ENCODE measurements around the gene PPP1R15B. TPM values are rescaled to one million over a fixed set of nuclear protein-coding genes. Genes with fewer than 3 reads are reported as not detected.

PPP1R15B gene
- total RNA-seq, 2 donors from 2014 or later, result 50.8 to 79.6 TPM

DNA sequence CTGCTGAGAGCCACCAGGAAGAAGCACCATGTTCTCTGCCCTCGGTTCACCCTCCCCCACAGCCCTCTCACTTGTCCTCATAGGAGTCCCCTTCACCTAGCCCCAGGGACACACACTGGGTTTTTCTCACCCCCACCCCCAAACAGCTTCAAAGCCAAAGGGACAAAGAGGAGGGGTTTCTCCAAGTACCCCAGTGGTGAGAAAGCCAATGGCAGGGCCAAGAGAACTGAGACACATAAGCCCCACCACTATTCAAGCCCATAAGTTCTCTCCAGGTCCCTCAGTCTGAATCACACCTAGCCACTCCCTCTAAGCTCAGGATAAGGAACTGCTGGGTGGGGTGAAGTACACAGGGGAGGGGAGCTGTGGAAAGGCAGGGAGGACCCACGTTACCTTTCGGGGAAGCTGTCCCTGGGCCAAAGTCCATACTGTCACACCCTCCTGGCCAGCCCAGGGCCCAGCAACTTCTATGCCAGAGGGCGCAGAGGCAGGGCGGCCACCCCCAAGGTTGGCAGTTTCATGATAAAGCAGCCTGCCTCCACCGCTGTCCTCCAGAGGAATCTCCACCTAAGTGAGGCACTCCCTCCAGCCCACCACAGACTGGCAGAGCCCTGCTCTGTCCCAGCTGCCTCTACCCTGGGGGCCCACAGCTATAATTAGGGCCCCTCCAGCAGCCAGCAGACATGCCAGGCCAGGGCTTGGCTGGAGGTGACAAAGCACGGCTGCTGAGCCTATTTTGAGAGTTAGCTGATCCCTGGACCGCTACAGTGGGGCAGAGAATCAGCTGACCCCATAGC is 39.0 kb upstream of the PPP1R15B start:
- DNase-seq, result peak; percentile 94
- Histone ChIP-seq H3K36me3 (no peaks in the 10 kb centered on the region), H3K9me3 (no peaks in the 10 kb centered on the region), H3K4me1 (peaks cover 24% of the 10 kb centered on the region), H3K27ac (peak overlapping the region; percentile 97), H3K4me3 (no peak overlapping the region), H3K9ac (ENCODE audit: low read depth in 2 of 2, low read length in 2 of 2) (peak overlapping the region; percentile 68 to 88), H3K27me3 (no peaks in the 10 kb centered on the region)
- intact Hi-C loops (cut with DNase I), result no loop called here
- TF ChIP-seq, protein P1, sequence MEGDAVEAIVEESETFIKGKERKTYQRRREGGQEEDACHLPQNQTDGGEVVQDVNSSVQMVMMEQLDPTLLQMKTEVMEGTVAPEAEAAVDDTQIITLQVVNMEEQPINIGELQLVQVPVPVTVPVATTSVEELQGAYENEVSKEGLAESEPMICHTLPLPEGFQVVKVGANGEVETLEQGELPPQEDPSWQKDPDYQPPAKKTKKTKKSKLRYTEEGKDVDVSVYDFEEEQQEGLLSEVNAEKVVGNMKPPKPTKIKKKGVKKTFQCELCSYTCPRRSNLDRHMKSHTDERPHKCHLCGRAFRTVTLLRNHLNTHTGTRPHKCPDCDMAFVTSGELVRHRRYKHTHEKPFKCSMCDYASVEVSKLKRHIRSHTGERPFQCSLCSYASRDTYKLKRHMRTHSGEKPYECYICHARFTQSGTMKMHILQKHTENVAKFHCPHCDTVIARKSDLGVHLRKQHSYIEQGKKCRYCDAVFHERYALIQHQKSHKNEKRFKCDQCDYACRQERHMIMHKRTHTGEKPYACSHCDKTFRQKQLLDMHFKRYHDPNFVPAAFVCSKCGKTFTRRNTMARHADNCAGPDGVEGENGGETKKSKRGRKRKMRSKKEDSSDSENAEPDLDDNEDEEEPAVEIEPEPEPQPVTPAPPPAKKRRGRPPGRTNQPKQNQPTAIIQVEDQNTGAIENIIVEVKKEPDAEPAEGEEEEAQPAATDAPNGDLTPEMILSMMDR (IDR thresholded peaks at IDR 0.05), result no peak

DNA sequence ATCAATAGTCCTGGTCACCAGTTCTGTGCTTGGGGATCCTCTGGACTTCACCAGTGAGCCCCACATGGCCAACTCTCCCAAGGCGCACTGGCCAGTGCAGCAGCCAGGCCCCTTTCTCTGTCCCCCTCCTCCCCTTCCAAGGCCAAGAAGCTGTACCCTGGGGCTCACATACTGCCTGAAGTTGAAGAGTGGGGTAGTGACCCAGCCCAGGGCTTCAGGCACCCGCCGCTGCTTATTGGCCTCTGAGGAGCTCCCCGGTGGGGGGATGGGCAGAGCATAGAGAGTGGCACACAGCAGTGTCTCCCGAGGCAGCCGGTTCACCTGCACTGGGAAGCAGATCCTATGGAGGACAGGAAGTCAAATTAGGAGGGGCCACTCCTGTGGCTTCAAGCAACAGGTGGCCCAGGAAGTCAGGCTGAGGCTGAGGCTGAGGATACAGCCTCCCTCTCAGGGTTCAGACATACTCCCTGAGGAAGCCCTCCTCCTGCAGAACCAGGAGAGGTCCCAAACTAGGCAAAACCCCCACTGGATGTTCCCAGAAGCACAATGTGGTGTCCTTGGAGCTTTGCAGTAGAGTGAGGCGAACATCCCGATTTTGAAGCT is 38.2 kb upstream of the PPP1R15B start:
- peaks cover 6% of the 10 kb centered on the region for H3K36me3 ChIP-seq
- peak; percentile 41 for DNase-seq
- peak overlapping the region; percentile 97 for H3K27ac ChIP-seq
- peaks cover 24% of the 10 kb centered on the region for H3K4me1 ChIP-seq
- H3K9ac ChIP-seq (ENCODE audit: low read depth in 2 of 2, low read length in 2 of 2), result peak overlapping the region in 1 of 2 donors; percentile 88
- H3K27me3 ChIP-seq, result no peaks in the 10 kb centered on the region
- no peak overlapping the region for H3K4me3 ChIP-seq
- no peaks in the 10 kb centered on the region for H3K9me3 ChIP-seq
- TF ChIP-seq, protein P1 (IDR thresholded peaks at IDR 0.05), result no peak
- intact Hi-C loops (cut with DNase I), result no loop called here

DNA sequence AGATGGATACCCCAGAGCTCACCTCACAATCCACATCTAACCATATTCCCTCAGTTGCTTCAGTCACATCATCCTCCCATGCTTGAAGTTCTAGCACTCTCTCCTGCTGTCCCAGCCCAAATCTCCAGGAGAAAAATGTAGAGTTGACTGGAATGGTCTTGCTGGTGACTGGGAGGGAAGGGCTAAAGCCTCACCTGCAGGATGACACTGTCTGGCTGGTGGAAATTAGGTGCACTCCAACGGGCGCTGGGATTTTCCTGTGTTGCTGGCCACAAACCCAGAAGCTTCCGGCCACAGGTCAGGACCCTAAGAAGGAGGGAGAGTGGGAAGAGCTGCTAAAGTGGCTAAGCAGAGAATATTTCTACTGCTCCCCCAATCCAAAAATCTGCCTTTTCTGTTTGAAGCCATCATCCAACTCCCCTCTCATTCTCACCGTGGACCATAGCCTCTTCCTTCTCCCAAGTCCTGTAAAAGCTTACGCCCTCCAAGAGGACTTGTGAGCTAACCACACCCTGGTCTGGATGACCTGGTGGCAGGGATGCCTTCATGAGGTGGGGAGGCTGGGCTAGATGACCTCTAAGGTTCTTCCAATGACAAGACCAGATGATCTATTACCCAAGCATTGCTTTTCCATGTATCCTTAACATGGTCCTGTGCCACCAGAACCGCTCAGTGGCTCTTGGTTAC is 37.5 kb upstream of the PPP1R15B start:
- Histone ChIP-seq H3K27ac (peak overlapping the region; percentile 97), H3K27me3 (no peaks in the 10 kb centered on the region), H3K4me3 (no peak overlapping the region), H3K36me3 (peaks cover 11% of the 10 kb centered on the region), H3K4me1 (peaks cover 24% of the 10 kb centered on the region), H3K9me3 (no peaks in the 10 kb centered on the region), H3K9ac (ENCODE audit: low read depth in 2 of 2, low read length in 2 of 2) (peak overlapping the region in 1 of 2 donors; percentile 88)
- DNase-seq, result no peak
- TF ChIP-seq, protein P1 (IDR thresholded peaks at IDR 0.05), result no peak
- intact Hi-C loops (cut with DNase I), result no loop called here

DNA sequence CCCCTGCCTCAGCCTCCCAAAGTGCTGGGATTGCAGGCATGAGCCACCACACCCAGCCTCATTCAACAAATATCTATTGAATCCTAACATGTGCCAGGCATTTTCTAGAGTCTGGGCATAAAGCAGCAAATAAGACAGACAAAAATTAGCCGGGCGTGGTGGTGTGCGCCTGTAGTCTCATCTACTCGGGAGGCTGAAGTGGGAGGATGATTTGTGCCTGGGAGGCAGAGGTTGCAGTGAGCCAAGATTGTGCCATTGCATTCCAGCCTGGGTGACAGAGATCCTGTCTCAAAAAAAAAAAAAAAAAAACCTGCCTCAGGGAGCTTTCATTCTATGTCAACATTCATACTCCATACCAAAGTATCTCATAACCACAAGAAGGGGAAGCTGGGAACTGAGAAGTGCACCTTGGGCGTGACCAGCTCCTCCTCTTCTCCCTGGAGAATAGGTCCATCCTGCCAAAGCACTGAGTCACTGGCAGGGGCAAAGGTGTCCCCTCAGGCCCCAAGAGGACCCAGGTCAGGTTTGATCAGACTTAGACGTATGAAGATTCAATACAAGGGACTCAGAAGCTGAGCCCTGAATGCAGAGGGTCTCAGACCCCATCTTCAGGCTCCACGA is 36.8 kb upstream of the PPP1R15B start:
- peak overlapping the region in 1 of 2 donors; percentile 38 for H3K9ac ChIP-seq (ENCODE audit: low read depth in 2 of 2, low read length in 2 of 2)
- no peaks in the 10 kb centered on the region for H3K27me3 ChIP-seq
- no peaks in the 10 kb centered on the region for H3K9me3 ChIP-seq
- H3K4me1 ChIP-seq, result peaks cover 24% of the 10 kb centered on the region
- peak overlapping the region; percentile 97 for H3K27ac ChIP-seq
- H3K36me3 ChIP-seq, result peaks cover 11% of the 10 kb centered on the region
- no peak overlapping the region for H3K4me3 ChIP-seq
- intact Hi-C loops (cut with DNase I), result no loop called here
- DNase-seq, result peak; percentile 87
- TF ChIP-seq, protein P1 (IDR thresholded peaks at IDR 0.05), result no peak

DNA sequence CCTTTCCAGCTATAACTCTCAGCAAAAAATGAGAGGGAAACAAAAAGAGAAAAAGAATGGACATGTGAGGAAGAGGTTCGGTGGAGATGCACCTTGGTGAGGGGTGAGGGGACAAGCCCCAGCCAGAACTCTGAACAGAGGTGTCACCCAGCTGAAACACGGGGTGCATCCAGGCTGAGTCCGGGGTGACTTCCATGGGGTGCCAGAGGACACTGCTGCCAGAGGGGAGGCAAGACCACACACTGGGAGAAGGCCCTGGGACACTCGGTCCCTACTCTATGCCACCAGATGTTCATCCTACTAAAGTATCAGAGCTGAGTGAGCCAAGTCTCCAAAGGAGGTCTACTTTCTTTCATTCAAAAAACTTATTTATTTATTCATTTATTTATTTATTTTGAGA is 36.1 kb upstream of the PPP1R15B start:
- intact Hi-C loops (cut with DNase I), result loop anchor here (2.0 kb wide), 1 partner anchor 55 kb away; no protein-coding TSS in a partner anchor
- no peak overlapping the region for H3K9ac ChIP-seq (ENCODE audit: low read depth in 2 of 2, low read length in 2 of 2)
- H3K36me3 ChIP-seq, result peaks cover 11% of the 10 kb centered on the region
- no peak for DNase-seq
- H3K9me3 ChIP-seq, result no peaks in the 10 kb centered on the region
- H3K27ac ChIP-seq, result peak overlapping the region; percentile 74
- no peaks in the 10 kb centered on the region for H3K27me3 ChIP-seq
- peaks cover 20% of the 10 kb centered on the region for H3K4me1 ChIP-seq
- H3K4me3 ChIP-seq, result no peak overlapping the region
- TF ChIP-seq, protein P1 (IDR thresholded peaks at IDR 0.05), result no peak

Data from colonic mucosa (tissue), 4 donors.